Amygdala (tissue), 56 donors: Measurements from ENCODE around the gene C12orf42.
"Not testable (repeated sequence)": the region's sequence is repeated elsewhere in the genome, so short reads cannot be mapped to it uniquely, and the experiment has no call there.

Experiments used
- DNase-seq, 56 donors: peaks; one replicate each; lab custom pipeline; 2025; lab: John Stamatoyannopoulos, UW

Gene C12orf42

DNA sequence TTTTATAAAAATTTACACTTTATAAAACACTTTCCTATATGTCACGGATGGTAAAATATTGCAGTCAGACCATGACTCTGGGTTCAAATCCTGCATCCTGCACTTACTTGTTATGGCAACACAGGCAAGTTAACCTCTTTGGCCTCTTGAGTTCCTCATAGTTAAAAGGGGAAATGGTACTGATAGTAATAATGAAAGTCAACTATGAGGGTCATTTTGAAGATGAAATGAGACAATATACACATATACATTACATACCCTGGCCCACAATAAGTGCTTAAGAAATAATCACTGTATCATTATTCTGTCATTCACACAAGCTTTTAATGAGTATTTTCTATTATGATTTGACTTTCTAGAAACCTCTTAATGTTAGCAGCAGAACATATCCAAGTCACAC is 64.4 kb downstream of the C12orf42 start:
- DNase-seq = no peak

DNA sequence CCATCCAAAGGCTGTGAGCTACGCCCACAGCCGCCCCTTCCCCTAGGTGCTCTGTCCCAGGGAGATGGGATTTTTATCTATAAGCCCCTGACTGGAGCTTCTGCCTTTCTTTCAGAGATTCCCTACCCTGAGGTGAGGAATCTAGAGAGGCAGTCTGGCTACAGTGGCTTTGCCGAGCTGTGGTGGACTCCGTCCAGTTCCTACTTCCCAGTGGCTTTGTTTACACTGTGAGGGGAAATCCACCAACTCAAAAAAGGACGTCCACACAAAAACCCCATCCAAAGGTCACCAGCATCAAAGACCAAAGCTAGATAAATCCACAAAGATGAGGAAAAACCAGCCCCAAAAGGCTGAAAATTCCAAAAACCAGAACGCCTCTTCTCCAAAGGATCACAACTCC is 70.1 kb downstream of the C12orf42 start:
- not testable (repeated sequence) for DNase-seq

DNA sequence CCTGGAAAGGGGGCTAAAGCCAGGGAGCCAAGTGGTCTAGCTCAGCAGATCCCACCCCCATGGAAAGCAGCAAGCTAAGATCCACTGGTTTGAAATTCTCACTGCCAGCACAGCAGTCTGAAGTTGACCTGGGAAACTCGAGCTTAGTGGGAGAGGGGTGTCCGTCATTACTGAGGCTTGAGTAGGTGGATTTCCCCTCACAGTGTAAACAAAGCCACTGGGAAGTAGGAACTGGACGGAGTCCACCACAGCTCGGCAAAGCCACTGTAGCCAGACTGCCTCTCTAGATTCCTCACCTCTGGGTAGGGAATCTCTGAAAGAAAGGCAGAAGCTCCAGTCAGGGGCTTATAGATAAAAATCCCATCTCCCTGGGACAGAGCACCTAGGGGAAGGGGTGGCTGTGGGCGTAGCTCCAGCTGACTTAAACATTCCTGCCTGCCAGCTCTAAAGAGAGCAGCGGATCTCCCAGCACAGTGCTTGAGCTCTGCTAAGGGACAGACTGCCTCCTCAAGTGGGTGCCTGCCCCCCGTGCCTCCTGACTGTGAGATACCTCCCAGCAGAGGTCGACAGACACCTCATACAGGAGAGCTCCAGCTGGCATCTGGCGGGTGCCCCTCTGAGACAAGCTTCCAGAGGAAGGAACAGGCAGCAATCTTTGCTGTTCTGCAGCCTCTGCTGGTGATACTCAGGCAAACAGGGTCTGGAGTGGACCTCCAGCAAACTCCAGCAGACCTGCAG is 70.8 kb downstream of the C12orf42 start:
- DNase-seq = not testable (repeated sequence)

DNA sequence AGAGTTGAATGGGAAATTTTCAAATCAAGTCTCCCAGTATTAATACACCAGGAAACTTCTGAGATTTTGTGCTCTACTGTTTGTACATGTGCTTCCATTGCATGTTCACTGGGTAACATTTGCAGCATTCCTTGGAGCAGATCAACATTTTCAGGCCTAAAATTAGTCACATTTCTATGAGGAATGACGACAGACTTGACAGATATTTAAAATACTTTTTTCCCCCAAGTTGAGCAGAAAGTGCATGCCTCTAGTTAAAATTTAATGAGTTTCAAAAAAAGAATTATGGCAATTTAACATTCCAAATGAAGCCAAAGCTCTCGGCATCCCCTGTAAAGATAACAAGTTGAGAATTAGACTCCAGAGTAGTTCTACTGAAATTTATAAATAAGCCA is 72.3 kb downstream of the C12orf42 start:
- no peak for DNase-seq

DNA sequence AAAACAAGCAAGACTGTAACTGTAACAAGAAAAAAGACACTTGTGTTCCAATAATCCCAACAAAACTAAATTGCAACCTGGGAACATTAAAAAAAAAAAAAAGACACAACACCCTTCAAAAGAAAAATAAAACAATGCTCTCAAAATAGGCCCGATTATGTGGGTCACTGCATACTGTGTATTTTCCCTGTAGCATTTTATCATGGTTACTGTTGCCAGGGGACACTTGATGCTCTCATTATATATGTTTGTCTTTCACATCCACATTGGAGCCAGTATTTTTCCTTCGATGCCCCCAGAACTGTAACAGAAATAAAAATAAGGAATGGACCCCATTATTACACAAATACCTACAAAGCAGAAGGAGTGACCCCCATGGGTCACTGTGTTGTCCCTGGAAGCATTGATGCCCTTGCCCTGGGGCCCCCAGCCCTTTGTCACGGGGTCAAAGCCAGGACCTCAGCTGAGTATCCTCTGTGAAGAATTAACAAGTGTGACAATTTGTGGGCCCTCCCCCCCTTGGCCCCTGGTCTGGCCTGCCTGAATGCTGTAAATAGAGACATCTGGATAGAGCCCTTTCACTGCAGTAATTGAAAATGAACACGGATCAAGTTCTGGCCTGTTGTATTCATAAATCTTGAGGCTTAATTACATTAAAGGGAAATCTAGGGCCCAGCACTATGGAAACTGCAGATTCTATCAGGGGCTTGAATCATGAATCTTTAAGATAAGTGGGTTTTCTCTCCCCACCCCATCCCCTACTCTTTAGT is 72.8 kb downstream of the C12orf42 start:
- no peak for DNase-seq

DNA sequence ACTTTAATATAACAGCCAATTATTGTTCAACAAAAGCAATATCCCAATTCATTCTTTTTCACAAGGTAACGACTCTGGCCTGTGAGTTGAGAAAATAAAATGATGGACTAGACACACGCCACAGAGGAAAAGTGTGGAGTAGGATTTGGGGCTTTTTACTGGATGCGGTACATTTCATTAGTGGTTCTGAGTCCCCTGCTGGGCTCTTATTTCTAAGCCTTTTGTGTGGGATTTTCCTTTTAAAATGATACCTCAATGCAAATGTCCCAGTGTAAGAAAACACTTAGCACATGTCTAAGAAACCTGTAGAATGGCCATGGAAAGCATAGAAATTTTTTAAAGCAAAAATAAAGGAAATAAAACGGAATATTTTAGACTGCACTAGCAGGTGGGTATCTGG is 73.4 kb downstream of the C12orf42 start:
- DNase-seq = no peak

DNA sequence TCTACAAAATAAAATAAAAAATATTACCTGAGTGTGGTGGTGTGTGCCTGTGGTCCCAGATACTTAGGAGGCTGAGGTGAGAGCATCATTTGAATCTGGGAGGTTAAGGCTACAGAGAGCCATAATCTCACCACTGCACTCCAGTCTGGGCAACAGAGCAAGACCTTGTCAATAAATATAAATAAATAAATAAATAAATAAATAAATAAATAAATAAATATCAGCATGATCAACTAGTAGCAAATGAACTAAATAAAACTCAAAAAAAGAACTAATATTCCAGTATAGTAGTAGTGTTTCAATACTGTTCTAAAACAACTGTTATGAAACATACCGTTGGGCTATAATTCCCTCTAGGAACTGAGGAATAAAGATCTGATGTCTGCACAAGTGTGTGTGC is 74.4 kb downstream of the C12orf42 start:
- no peak for DNase-seq

DNA sequence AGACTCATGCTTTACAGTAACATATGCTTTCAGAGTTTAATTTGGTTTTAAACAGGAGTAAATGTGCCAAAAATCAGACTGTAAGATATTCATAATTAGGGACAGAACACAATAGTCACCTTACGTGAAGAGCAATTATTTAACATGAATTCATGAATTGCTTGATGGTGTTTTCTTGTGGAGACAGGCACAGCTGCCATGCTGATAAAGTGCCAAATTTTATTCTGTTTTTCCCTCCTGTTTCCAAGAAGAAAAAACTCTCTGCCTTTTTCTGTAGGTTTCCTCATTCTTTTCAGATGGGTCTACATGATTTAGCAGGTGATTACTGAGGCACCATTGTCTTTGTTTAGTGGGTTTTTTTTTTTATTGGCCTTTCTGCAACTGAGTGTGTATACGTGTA is 80.1 kb downstream of the C12orf42 start:
- DNase-seq = no peak

DNA sequence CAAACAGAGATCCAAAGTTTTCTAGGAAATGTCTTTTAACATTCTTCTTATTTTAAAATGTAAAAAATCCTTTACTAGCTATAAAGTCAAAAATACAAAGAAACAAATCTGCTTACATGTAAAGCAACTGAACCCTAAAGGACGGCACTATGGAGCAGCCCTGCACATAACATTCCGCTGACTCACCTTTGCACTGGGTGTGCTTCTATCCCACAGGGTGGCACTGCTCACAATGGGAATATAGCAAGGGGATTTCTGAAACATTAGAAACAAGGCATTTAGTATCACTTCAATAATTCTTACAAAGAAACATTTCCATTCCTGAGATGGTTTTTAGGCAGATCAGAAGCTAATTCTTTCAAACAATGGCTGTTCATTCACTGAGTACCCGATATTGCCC is 94.3 kb downstream of the C12orf42 start:
- DNase-seq = no peak

DNA sequence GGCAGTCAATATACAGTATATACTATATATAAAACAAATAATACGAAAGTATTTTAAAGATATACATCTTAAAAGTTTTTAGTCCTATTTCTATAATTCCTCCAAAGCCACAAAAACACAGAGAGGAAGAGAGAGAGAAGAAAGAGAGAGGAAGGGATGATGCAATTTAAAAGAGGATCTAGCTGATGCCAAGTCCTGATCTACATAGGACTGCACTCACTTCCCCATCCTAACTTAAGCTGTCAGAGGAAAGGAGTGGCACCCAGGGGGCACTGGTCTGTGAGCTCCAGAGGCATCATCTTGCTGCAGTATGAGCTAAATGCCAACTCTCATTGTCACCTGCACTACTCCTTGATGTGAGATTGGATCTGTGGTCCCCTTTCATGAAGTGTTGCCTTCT is 95.8 kb downstream of the C12orf42 start:
- peak in 2 of 56 donors; percentile 3 to 5 for DNase-seq

DNA sequence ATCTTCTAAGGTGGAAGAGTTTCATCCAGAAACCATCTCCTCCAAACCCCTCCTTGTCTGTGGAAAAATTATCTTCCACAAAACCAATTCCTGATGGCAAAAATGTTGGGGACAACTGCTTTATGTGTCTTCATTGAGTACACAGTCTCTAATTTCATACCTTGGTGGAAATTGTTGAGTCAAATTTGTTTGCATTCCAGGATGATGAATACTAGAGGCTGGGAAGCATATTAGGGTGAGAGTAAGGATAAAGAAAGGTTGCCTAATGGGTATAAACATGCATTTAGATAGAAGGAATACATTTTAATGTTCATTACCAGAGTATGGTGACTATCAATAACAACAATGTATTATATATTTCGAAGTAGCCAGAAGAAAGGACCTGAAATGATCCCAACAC is 98.2 kb downstream of the C12orf42 start:
- DNase-seq = no peak

DNA sequence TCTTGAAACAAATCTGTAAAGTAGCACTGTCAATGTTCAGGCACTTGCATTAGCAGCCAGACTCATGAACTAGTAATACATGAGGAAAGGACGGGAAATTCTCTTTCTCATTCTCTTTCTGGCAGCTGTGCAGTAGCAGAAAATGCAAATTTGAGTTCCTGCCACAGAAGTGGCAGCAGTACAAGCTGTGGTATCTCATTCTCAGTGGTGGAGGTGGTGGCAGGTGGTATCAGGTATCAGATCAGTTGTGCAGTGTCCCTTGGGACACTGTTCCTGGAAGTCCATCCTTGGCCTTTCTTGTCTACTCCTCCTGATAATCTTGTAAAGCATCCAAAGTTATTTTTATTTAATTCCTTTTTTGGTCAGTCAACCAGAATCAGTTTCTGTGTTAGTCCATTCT is 103.0 kb downstream of the C12orf42 start:
- no peak for DNase-seq

DNA sequence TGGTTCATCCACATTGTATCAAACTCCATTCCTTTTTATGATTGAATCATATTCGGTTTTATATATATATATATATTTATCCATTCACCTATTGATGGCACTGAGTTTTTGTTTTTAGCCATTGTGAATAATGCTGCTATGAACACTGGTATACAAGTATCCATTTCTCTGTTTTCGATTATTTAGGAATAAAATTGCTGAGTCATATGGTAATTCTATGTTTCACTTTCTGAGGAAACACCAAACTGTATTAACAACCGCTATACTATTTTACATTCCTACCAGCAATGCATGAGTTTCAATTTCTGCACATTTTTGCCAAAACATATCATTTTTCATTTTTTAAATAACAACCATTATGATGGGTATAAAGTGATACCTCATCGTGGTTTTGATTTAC is 104.7 kb downstream of the C12orf42 start:
- DNase-seq = no peak

DNA sequence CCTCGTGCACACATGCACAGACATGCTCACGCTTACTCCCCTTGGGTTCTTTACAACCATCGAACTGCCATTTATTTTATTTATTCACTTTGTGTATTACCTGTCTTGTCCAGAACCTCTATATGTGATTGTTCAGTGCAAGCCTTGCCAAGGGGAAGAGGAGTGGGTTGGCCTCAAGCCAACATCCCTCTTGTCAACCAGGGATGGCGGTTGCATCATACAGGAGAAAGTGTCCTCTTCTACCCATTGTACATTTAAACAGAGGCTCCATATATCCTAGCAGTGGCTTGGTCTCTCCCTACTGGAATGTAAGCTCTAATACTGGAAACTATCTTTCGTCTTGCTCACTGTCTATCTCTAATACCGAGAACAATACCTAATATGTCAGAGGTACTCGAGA is 108.4 kb downstream of the C12orf42 start:
- no peak for DNase-seq

DNA sequence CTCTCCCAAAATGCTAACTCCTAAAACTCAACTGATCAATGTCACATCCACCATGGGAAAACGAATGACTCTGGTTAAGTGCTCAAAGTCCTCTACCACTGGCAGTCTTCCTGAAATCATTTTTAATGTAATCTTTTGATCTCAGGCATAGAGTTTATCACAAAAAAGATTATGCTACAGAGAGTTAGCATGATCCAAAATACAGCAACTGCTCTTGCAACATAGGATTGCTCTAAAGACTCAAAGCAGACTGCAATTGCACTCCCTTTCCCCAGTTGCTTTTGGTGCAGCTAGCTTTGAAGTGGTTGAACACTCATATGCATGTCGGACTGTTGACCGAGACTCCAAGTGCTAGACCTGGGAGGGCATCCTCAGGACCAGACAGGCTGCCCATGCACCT is 109.3 kb downstream of the C12orf42 start:
- no peak for DNase-seq

DNA sequence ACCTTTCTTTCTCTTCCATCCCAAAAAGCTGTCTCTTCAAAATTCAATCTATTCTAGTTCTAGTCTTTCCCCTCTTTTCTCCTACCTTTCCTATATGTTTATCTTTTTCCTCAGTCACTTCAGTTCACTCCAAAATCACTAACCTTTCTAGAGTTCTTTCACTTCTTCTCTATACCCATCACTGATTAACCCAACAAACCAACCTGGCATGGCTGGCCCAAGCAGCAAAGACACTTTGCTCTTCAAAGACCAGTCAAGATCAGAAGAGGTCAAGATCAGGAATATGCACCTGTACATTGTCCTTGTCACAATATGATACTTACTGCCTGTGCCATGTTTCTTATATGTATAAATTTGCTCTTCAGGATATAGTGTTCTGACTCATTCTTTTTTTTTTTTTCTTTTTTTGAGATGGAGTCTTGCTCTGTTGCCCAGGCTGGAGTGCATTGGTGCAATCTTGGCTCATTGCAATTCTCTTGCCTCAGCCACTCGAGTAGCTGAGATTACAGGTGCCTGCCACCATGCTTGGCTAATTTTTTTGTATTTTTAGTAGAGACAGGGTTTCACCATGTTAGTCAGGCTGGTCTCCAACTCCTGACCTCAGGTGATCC is 112.9 kb downstream of the C12orf42 start:
- DNase-seq = no peak

DNA sequence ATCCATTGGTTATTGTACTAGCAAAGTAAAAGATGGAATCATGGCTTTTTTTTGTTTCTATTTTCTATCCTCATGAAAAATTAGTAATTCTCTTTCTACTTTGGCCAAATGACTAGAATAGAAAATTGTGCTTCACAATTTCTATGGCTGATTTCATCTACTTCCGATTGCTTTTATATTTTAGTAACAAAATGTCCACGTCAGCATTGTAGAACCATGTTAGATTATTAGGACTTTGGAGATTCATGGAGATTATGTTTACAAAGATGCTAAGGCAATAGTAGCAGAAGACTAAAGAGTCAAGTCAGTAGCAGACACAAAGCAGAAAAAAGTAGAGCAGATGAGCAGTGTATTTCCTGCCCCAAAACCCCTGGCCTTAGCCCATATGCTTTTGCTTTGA is 113.6 kb downstream of the C12orf42 start:
- DNase-seq = no peak

DNA sequence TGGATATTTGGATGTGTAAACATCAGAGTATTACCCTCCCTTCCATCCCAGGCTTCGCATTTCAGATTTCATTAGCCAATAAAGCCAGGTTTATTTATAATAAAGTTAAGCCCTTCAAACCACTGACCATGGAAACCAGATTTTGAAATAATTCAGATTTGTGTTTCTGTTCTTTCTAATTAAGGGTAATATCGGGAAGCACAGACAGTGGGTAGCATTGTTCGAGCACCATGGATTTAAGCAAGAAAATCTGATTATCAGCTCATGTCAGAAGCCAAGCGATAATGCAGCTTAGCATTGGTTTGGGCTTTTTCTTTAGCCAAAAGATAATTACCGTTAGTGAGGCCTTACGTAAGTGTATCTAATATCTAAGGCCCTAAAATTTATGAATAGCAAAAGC is 116.1 kb downstream of the C12orf42 start:
- no peak for DNase-seq

DNA sequence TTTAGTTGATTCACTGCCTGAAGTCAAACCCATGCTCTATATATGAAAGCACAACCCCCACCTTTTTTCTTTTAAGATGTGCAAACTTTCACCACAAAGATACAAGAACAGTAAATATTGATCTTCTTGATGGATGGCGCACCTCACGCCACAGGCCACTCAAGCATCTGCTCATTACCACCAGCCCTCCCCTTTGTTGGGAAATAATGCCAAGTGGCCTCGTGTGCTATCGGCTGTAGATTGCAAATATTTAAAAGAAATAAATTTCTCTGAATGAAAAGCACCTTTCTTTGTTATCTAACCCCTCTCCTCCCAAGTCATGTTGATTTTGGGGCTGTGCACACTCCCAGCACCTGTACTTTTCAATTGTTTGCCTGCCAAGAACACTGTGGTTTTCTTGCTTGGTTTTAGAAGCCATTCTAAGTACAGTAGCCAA is 122.7 kb downstream of the C12orf42 start:
- DNase-seq = no peak

DNA sequence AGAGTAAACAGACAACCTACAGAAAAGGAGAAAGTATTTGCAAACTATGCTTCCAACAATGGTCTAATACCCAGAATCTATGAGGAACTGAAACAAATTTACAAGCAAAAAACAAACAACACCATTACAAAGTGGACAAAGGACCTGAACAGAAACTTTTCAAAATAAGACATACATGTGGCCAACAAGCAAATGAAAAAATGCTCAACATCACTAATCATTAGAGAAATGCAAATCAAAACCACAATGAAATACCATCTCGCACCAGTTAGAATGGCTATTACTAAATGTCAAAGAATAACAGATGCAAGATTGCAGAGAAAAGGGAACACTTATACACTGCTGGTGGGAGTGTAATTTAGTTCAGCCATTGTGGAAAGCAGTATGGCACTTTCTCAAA is 125.8 kb downstream of the C12orf42 start:
- DNase-seq = no peak

DNA sequence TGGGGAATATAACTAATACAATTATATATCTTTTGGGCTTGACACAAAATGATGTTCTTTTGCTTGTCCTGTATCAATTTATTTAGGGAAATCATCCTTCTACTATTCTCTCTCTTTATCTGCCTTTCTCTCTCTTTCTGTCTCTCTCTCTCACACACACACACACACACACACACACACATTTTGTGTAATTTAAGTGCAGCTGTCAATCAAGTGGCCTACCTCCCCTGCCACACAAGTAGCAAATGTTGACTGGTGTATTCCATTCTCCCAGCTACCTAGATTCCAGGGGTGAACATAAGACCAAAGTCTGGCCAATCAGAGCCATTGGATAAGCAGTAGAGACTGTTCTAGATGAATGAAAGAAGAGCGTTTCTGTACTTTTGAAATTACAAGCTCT is 127.6 kb downstream of the C12orf42 start:
- DNase-seq = no peak

DNA sequence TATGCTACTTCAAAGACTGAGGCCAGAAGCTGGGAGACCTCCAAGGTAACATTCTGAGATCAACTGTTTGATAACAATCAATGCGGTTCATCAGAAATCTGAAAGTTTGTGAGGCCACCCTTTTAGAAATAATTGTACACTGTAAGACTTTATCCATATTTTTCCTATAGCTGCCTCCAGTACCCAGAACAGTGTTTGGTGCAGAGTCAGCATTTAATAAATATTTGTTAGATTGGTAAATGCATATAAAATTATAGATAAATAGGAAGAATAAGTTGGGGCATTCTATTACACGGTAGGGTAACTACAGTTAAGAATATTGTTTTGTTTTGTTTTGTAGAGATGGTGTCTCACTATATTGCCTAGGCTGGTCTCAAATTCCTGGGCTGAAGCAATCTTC is 141.4 kb downstream of the C12orf42 start:
- DNase-seq = no peak
